Measurements from ENCODE around the gene OR11H1.
"Not testable (repeated sequence)": the region's sequence is repeated elsewhere in the genome, so short reads cannot be mapped to it uniquely, and the experiment has no call there.

The OR11H1 gene
- 0 reads per million in 3 experiments for total RNA-seq

GRCh38 chr22:15527892-15528291 is at the start of gene OR11H1:
OR11H1 (plus strand) TSS chr22:15528192; CDS start chr22:15528192, 0 bp downstream.
- DNase-seq, result not testable (repeated sequence)

GRCh38 chr22:15509967-15510366 is 18.0 kb upstream of the OR11H1 start:
- not testable (repeated sequence) for DNase-seq

GRCh38 chr22:15515896-15516295 is 12.1 kb upstream of the OR11H1 start:
- DNase-seq, result not testable (repeated sequence)

GRCh38 chr22:15553767-15554166 is 25.8 kb downstream of the OR11H1 start:
- DNase-seq, result not testable (repeated sequence)

GRCh38 chr22:15563461-15563860 is 35.5 kb downstream of the OR11H1 start:
- DNase-seq, result not testable (repeated sequence)

- not testable (repeated sequence) for DNase-seq
Observed at GRCh38 chr22:15565063-15565462, 37.1 kb downstream of the OR11H1 start.

Measured in central memory CD4-positive, alpha-beta T cell (primary cell).